GM12878 (cell line): Measurements from ENCODE around the gene SP1.

Experiments used
- BCL3 ChIP-seq: IDR thresholded peaks from 2 replicates; pipeline ENCODE4 v1.6.1; 2011; ENCODE audit warnings: borderline replicate concordance, low read depth, mild to moderate bottlenecking, moderate library complexity, low read length; ENCODE audit not compliant: insufficient read depth, poor library complexity, severe bottlenecking
- CHD2 ChIP-seq: IDR thresholded peaks from 2 replicates; pipeline ENCODE4 v1.6.1; 2011; ENCODE audit warnings: low read depth, low read length, improper control_type of control experiment, borderline replicate concordance
- EP300 ChIP-seq, 2 experiments: fragments of 150-350 bp in 1 of 2; IDR thresholded peaks; 2 replicates each; pipeline ENCODE4 v1.6.1; 2011 to 2012; ENCODE audit warnings: low read depth in 2 of 2, low read length in 2 of 2, borderline replicate concordance in 1 of 2, improper control_type of control experiment in 1 of 2, inconsistent platforms in 1 of 2; ENCODE audit not compliant: control insufficient read depth in 1 of 2
- JUND ChIP-seq: IDR thresholded peaks from 2 replicates; pipeline ENCODE4 v1.6.1; 2012; ENCODE audit warnings: low read depth, mild to moderate bottlenecking, low read length, improper control_type of control experiment, moderate library complexity
- NRF1 ChIP-seq: conservative IDR thresholded peaks from 2 replicates; pipeline ENCODE4 v1.6.1; 2011; ENCODE audit warnings: mild to moderate bottlenecking, low read depth, low read length, improper control_type of control experiment
- POLR2A ChIP-seq: IDR thresholded peaks from 2 replicates; pipeline ENCODE4 v1.6.1; 2011; ENCODE audit warnings: low read depth, mild to moderate bottlenecking, low read length
- TBL1XR1 ChIP-seq: IDR thresholded peaks from 2 replicates; pipeline ENCODE4 v1.6.1; 2012; ENCODE audit warnings: low read depth, low read length, improper control_type of control experiment
- ZNF274 ChIP-seq: IDR thresholded peaks from one replicate; pipeline ENCODE4 v1.8.0; 2011; ENCODE audit not compliant: insufficient read length, insufficient read depth
- TF ChIP-seq, protein P1 (sequence below), 3 experiments: IDR thresholded peaks in 2 of 3; conservative IDR thresholded peaks in 1 of 3; 2 replicates each; pipeline ENCODE4 v1.5.1; 2011; ENCODE audit warnings: low read depth in 3 of 3, low read length in 3 of 3, mild to moderate bottlenecking in 3 of 3, control low read depth in 2 of 3, moderate library complexity in 2 of 3, inconsistent platforms in 1 of 3, mixed read lengths in 1 of 3; ENCODE audit not compliant: control insufficient read depth in 2 of 3, insufficient read depth in 1 of 3; ENCODE audit errors: extremely low read depth in 1 of 3

- no peak for TF ChIP-seq BCL3
- TF ChIP-seq, protein P1, sequence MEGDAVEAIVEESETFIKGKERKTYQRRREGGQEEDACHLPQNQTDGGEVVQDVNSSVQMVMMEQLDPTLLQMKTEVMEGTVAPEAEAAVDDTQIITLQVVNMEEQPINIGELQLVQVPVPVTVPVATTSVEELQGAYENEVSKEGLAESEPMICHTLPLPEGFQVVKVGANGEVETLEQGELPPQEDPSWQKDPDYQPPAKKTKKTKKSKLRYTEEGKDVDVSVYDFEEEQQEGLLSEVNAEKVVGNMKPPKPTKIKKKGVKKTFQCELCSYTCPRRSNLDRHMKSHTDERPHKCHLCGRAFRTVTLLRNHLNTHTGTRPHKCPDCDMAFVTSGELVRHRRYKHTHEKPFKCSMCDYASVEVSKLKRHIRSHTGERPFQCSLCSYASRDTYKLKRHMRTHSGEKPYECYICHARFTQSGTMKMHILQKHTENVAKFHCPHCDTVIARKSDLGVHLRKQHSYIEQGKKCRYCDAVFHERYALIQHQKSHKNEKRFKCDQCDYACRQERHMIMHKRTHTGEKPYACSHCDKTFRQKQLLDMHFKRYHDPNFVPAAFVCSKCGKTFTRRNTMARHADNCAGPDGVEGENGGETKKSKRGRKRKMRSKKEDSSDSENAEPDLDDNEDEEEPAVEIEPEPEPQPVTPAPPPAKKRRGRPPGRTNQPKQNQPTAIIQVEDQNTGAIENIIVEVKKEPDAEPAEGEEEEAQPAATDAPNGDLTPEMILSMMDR (IDR thresholded peaks at IDR 0.05 in 2 of 3, conservative IDR thresholded peaks at IDR 0.05 in 1 of 3; ENCODE audit: control insufficient read depth in 2 of 3, extremely low read depth in 1 of 3, insufficient read depth in 1 of 3, low read depth in 3 of 3, low read length in 3 of 3), result no peak
- no peak for TF ChIP-seq NRF1
- TF ChIP-seq JUND, result no peak
- no peak for TF ChIP-seq TBL1XR1
- no peak for TF ChIP-seq EP300 (IDR thresholded peaks at IDR 0.05; ENCODE audit: borderline replicate concordance in 1 of 2, control insufficient read depth in 1 of 2, low read depth in 2 of 2, low read length in 2 of 2)
- no peak for TF ChIP-seq POLR2A
- TF ChIP-seq ZNF274, result no peak
- TF ChIP-seq CHD2, result no peak
Observed at GRCh38 chr12:53389702-53390101, 9.7 kb downstream of the SP1 start.
